AG09319 (cell line): Measurements from ENCODE around the gene PA2G4.

Source experiments
- DNase-seq: peaks from one replicate; pipeline ENCODE4 v3.0.0-alpha.2; 2010; ENCODE audit warnings: low read depth; ENCODE audit errors: extremely low read depth
- TF ChIP-seq, protein P1 (sequence below): IDR thresholded peaks from 2 replicates; pipeline ENCODE4 v1.5.1; 2011; ENCODE audit warnings: low read depth, mild to moderate bottlenecking, inconsistent platforms, low read length, moderate library complexity

Gene PA2G4

GRCh38 chr12:56137853-56138571, 33.7 kb downstream of the PA2G4 start:
- TF ChIP-seq, protein P1, sequence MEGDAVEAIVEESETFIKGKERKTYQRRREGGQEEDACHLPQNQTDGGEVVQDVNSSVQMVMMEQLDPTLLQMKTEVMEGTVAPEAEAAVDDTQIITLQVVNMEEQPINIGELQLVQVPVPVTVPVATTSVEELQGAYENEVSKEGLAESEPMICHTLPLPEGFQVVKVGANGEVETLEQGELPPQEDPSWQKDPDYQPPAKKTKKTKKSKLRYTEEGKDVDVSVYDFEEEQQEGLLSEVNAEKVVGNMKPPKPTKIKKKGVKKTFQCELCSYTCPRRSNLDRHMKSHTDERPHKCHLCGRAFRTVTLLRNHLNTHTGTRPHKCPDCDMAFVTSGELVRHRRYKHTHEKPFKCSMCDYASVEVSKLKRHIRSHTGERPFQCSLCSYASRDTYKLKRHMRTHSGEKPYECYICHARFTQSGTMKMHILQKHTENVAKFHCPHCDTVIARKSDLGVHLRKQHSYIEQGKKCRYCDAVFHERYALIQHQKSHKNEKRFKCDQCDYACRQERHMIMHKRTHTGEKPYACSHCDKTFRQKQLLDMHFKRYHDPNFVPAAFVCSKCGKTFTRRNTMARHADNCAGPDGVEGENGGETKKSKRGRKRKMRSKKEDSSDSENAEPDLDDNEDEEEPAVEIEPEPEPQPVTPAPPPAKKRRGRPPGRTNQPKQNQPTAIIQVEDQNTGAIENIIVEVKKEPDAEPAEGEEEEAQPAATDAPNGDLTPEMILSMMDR: no peak
- no peak for DNase-seq

DNA sequence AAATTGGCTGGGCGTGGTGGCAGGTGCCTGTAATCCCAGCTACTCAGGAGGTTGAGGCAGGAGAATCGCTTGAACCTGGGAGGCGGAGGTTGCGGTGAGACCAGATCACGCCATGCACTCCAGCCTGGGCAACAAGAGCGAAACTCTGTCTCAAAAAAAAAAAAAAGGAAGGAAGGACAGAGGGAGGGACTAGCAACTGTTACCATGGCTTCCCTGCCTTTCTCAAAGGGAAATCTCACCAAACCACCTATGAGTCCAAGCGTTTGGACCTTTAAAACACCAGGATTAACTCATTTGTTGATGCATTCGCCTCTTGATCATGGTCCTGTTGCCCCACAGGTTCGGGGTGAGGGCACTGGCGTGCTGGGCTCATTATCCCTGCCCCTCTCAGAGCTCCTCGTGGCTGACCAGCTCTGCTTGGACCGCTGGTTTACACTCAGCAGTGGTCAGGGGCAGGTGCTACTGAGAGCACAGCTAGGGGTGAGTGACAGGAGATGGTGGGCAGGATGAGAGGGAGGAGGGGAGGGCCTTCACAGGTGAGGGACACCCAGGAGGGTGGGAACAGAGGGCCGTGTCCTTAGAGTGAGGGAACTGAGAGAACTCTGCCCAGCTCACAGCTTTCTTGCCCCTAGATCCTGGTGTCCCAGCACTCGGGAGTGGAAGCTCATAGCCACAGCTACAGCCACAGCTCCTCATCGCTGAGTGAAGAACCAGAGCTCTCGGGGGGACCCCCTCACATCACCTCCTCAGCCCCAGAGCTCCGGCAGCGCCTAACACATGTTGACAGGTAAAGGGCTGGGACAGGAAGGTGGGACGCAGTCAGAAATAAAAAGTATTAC, 37.8 kb downstream of the PA2G4 start:
- TF ChIP-seq, protein P1: no peak

DNA sequence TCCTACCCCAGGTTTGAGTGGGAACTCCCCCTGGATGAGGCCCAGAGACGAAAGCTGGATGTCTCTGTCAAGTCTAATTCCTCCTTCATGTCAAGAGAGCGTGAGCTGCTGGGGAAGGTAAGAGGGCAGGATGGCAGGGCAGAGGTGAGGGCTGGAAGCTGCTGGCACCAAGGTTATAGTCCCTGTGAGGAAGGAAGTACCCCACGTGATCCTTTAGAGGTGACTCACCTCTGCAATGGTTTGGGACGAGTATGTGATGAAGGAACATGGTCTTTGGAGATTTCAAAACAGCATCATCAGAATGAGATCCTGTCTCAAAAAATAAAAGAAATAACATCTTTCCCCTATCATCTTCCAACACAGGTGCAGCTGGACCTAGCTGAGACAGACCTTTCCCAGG, 38.9 kb downstream of the PA2G4 start:
- TF ChIP-seq, protein P1: no peak
- DNase-seq: no peak

More for the DNA sequence above, 37.8 kb downstream of the PA2G4 start:
- no peak for DNase-seq

GRCh38 chr12:56143870-56144269, 39.5 kb downstream of the PA2G4 start:
- no peak for DNase-seq
- TF ChIP-seq, protein P1: no peak

DNA sequence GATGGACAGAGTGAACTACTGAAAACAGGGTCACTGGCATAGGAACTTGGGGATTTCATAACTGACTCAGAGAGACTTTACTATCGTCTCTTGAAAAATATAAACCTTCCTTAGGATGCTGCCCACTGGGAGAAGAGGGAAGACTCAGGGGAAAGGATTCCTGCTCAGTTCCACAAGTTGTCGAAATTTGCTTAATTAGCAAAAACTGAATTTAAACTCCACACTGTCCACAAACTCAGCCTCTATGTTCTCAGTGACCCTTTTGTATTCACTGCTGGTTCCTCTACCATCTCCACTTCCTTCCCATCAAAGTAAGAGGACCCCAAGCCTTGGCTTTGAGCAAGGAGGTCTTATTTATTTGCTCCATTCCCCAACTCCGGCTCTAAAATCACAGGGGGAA, 40.9 kb downstream of the PA2G4 start:
- DNase-seq: no peak
- TF ChIP-seq, protein P1: no peak

DNA sequence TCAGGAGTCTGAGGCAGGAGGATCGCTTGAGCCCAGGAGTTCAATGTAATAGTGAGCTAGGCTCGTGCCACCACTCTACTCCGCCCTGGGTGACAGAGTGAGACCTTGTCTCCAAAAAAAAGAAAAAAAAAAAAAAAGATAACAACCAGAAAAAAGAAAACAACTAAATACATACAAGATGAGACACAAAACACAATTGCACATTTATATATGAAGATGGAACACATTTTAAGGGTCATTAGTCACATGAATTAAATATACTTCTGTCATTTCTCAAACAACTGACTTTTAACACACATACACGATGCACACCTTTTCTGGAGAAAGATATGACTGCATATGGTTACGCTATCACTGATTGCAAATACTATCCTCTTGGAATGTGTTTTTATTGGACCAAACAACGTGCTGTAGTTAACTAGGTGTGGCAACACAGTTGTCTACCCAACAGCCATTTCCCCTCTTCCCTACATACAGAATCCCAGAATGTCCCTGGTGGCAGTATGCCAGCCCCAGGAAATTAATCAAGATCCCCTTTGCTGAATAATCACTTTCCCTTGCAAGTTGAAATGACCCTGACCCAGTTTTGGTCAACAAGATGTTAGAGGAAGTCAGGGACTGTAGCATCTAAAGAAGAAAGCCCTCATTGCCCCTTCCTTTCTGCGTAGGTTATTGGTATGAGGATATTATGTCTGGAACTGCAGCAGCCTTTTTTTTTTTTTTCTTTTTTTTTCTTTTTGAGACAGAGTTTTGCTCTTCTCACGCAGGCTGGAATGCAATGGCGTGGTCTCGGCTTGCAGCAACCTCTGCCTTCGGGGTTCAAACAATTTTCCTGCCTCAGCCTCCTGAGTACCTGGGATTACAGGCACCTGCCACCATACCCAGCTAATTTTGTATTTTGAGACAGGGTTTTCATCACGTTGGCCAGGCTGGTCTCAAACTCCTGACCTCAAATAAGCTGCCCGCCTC, 42.4 kb downstream of the PA2G4 start:
- DNase-seq: no peak
- TF ChIP-seq, protein P1: no peak
